Suppressor macrophage (primary cell): Measurements from ENCODE around the gene ZNRF1.
"Not testable (repeated sequence)": the region's sequence is repeated elsewhere in the genome, so short reads cannot be mapped to it uniquely, and the experiment has no call there.

Experiments
- DNase-seq, 4 experiments: peaks; one replicate each; pipeline ENCODE4 v3.0.0-alpha.2; 2020 to 2022

The ZNRF1 gene

GRCh38 chr16:75002474-75002873 lies 3.6 kb downstream of the ZNRF1 start:
- DNase-seq: peak in 3 of 4 experiments; percentile 27 to 52 (median 43)

- DNase-seq: no peak
Measured at GRCh38 chr16:75003931-75004330, 5.1 kb downstream of the ZNRF1 start.

- DNase-seq: no peak
Measured at GRCh38 chr16:75004460-75004859, 5.6 kb downstream of the ZNRF1 start.

GRCh38 chr16:75005697-75006096 lies 6.9 kb downstream of the ZNRF1 start:
- no peak for DNase-seq

GRCh38 chr16:75007443-75007842 lies 8.6 kb downstream of the ZNRF1 start:
- DNase-seq: no peak

GRCh38 chr16:75010427-75010826 lies 11.6 kb downstream of the ZNRF1 start:
- DNase-seq: no peak

GRCh38 chr16:75011634-75012307 lies 12.9 kb downstream of the ZNRF1 start:
- DNase-seq: peak; percentile 60 to 87 (median 68)

GRCh38 chr16:75012380-75013081 lies 13.7 kb downstream of the ZNRF1 start:
- peak in 3 of 4 experiments; percentile 8 to 33 (median 30) for DNase-seq

- DNase-seq: not testable (repeated sequence)
Measured at GRCh38 chr16:75013123-75013522, 14.3 kb downstream of the ZNRF1 start.

GRCh38 chr16:75014318-75014717 lies 15.5 kb downstream of the ZNRF1 start:
- no peak for DNase-seq

- DNase-seq: not testable (repeated sequence)
Measured at GRCh38 chr16:75016451-75017081, 17.7 kb downstream of the ZNRF1 start.

- DNase-seq: no peak
Measured at GRCh38 chr16:75017670-75018525, 19.1 kb downstream of the ZNRF1 start.

- DNase-seq: no peak
Measured at GRCh38 chr16:75019007-75019406, 20.2 kb downstream of the ZNRF1 start.

- no peak for DNase-seq
Measured at GRCh38 chr16:75019586-75019985, 20.8 kb downstream of the ZNRF1 start.

GRCh38 chr16:75021410-75021809 lies 22.6 kb downstream of the ZNRF1 start:
- no peak for DNase-seq

GRCh38 chr16:75022567-75022966 lies 23.7 kb downstream of the ZNRF1 start:
- DNase-seq: no peak

- no peak for DNase-seq
Measured at GRCh38 chr16:75023009-75023408, 24.2 kb downstream of the ZNRF1 start.

- no peak for DNase-seq
Measured at GRCh38 chr16:75024182-75024581, 25.4 kb downstream of the ZNRF1 start.

- DNase-seq: peak; percentile 18 to 82 (median 68)
Measured at GRCh38 chr16:75024594-75024993, 25.8 kb downstream of the ZNRF1 start.

GRCh38 chr16:75025761-75026160 lies 26.9 kb downstream of the ZNRF1 start:
- no peak for DNase-seq

GRCh38 chr16:75026239-75026891 lies 27.5 kb downstream of the ZNRF1 start:
- DNase-seq: not testable (repeated sequence)

- no peak for DNase-seq
Measured at GRCh38 chr16:75026892-75027391, 28.1 kb downstream of the ZNRF1 start.
